Measurements from ENCODE around the gene IRF9.

The IRF9 gene, protein sequence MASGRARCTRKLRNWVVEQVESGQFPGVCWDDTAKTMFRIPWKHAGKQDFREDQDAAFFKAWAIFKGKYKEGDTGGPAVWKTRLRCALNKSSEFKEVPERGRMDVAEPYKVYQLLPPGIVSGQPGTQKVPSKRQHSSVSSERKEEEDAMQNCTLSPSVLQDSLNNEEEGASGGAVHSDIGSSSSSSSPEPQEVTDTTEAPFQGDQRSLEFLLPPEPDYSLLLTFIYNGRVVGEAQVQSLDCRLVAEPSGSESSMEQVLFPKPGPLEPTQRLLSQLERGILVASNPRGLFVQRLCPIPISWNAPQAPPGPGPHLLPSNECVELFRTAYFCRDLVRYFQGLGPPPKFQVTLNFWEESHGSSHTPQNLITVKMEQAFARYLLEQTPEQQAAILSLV

DNA sequence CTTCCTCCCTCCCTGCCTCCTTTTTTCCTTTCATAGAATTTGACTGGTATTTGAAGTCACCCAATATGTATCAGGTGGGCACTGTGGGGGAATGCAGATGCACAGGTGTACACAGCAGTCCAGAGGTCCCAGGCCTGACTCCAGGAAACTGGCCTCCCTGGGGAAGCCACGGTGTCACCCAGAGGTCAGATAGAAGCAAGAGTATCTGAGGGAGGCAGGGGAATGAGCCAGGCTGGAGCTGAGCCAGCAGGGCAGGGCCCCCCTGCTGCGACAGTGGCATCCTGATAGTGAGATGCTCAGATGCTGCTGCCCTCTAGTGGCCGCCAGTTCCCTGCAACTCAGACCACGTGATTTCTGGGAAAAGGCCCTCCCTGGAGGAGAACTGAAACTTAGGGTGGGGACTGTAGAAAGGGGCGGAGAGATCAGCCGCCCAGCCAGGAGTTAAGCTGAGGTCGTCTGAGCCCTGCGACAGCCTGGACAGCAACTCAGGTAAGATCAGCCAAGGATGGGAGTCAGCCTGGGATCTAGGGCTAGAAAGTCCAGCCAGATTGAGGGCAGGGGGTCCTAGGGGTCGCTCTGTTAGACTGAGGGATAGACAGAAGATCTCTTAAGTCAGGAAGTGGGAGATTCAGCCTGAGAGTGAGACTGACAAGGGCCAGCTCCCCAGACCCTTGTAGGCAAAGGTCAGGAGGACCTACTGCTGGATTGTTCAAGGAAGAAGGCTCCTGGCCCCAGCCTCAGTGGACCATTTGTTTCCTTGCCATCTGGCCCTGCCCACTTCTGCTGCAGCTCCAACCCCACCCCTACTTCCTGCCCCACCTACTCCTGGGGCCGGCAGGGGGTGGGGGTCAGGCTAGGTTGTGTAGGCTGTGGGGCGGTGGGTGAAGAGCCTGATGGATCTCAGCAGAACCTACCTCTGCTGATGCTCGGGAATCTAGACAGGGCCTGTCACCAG lies at the start of gene IRF9:
TSS of gene IRF9 (plus strand) at position 416 of the 955 bp plus-strand sequence. CDS start 880 bp downstream, outside the sequence.
- H3K27ac ChIP-seq = peak within 1 kb of the TSS; percentile 68
- DNase-seq (ENCODE audit: low read depth, low spot score) = peak; percentile 59

GRCh38 chr14:24113379-24113800 lies 47.7 kb upstream of the IRF9 start:
- no peak for DNase-seq (ENCODE audit: low read depth, low spot score)
- H3K27ac ChIP-seq = peak overlapping the region; percentile 97

DNA sequence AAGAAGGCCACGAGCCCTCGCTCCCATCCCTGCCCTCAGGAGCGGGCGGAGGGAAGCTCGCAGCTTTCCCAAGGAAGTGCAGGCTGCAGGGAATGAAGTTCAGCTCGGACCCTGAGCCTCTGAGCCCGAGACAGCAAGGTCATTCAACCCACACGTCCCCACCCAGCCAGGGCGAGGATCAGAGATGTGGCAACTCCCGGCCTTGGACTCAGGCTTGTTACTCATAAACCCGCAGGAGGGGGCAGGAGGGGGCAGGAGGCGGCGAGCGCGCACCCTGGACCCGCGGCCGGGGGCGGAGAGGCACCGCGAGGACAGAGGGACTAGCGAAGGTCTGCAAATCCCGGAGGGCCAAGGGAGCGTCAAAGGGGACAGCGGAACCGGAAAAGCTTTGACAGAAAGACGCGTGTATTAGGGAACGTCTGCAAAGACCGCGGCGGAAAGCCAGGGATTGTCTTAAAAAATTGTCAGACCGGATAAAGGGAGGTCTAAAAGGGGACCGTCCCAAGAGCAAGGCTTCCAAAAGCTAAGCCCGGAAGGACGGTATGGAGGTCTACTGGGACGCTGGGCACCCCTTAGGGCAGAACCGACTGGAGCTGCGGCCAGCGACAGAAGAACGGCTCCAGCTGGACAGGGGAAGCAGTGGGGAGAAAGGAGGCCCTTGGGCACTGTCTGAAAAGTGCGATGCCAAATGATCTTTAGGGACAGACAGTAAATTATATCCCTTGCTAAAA lies 47.1 kb upstream of the IRF9 start:
- DNase-seq (ENCODE audit: low read depth, low spot score) = peak; percentile 58
- H3K27ac ChIP-seq = peak overlapping the region; percentile 97

DNA sequence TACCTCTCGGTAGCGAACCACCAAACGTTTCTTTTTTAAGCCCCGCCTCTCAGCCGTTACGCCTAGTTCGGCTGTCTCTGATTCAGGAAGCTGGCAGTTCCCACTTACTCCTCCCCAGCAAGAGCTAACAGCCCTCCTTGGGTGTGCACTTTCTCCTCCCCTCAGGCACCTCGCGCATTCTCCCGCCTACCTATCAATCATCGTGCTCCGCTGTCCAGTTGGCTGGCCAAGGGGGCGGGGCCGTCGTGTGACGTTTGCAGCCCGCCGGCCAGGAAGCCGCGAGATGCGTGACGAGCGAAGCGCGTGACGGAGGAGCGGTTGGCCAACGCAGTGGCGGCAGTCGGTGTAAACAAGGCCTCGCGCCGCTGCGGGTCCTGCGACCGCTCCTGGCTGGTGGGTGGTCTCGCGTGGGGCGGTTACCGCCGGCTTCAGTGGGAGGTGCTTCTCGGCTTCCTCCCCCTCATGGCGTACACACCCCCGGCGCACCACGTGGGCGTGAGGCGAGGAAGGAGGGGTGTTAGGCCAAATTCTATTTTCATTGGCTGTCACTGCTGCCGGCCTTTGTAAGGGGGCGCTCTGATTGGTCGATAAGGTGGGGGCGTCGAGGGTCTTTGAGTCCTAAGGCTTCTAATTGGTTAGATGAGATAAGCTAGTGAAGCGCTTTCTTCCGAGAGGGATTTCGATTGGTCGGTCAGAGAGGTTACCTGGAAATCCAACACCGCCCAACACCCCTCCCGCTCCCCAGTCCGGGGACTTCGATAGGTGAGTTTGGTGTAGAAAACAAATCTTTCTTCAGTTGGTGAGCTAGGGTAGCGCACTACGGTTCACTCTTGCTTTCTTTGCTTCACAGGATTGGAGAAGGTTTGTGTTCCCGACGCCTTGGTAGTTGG lies 46.3 kb upstream of the IRF9 start, which contains the start of the genes DCAF11 and NRL:
TSS of gene DCAF11 (plus strand) at position 246 of the 890 bp plus-strand sequence. CDS start 818 bp downstream, outside the sequence.
TSS of gene NRL (minus strand) at position 418 of the 890 bp plus-strand sequence. CDS start 32,101 bp downstream, outside the sequence.
- peak within 1 kb of the TSS; percentile 97 for H3K27ac ChIP-seq
- peak; percentile 99 for DNase-seq (ENCODE audit: low read depth, low spot score)

- DNase-seq (ENCODE audit: low read depth, low spot score) = no peak
- peak overlapping the region; percentile 97 for H3K27ac ChIP-seq
Observed at GRCh38 chr14:24115422-24116127, 45.5 kb upstream of the IRF9 start.

- DNase-seq (ENCODE audit: low read depth, low spot score) = no peak
- H3K27ac ChIP-seq = no peak overlapping the region
Observed at GRCh38 chr14:24116128-24116814, 44.8 kb upstream of the IRF9 start.

DNA sequence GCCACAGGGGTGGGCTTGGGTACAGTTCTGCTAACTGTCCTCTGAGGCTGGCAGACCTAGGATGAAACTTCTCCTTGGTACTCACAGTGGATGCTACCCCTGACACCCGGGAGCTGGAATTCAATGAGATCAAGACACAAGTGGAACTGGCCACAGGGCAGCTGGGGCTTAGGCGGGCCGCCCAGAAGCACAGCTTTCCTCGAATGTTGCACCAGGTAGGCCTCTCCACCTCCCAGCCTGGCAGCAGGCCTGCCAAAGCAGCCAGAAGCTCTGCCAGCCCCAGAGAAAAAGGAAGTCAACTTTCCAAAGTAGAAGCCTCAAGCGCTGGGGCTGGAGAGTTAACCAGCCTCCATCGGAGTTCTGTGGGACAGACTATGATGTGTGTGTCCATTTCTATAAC lies 43.9 kb upstream of the IRF9 start:
- no peak overlapping the region for H3K27ac ChIP-seq
- DNase-seq (ENCODE audit: low read depth, low spot score) = no peak

GRCh38 chr14:24119691-24120090 lies 41.4 kb upstream of the IRF9 start:
- no peak overlapping the region for H3K27ac ChIP-seq
- DNase-seq (ENCODE audit: low read depth, low spot score) = no peak

GRCh38 chr14:24121210-24121609 lies 39.9 kb upstream of the IRF9 start:
- no peak overlapping the region for H3K27ac ChIP-seq
- DNase-seq (ENCODE audit: low read depth, low spot score) = no peak

DNA sequence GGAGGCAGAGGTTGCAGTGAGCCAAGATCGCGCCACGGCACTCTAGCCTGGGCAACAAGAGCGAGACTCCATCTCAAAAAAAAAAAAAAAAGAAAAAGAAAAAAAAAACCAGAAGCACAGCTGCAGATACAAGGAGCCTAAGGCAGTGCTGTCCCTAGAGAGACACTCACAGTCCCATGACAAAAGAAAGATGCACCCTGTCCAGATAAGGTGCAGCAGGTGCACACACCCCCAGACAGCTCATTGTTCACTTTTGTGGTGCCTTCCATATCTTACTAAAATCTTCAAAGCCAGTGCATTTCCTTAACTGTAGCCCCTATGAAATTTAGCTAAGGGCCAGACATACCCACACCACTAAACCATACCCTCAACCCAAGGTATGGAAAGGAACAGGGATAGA lies 38.6 kb upstream of the IRF9 start:
- H3K27ac ChIP-seq = no peak overlapping the region
- DNase-seq (ENCODE audit: low read depth, low spot score) = no peak

DNA sequence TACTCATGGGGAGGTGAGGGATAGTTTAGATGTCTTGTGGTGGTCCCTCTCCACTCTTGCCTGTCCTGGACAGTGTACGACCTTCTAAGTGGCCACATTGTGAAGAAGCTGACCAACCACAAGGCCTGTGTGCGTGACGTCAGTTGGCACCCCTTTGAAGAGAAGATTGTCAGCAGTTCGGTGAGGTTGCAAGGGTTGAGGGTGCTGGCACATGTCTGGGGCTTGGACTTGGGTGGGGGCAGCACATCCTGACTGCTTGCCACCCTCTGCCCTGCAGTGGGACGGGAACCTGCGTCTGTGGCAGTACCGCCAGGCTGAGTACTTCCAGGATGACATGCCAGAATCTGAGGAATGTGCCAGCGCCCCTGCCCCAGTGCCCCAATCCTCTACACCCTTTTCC lies 38.2 kb upstream of the IRF9 start:
- DNase-seq (ENCODE audit: low read depth, low spot score) = no peak
- H3K27ac ChIP-seq = no peak overlapping the region

GRCh38 chr14:24123424-24124417 lies 37.3 kb upstream of the IRF9 start:
- no peak for DNase-seq (ENCODE audit: low read depth, low spot score)
- H3K27ac ChIP-seq = no peak overlapping the region

GRCh38 chr14:24126939-24127338 lies 34.1 kb upstream of the IRF9 start:
- no peak overlapping the region for H3K27ac ChIP-seq
- no peak for DNase-seq (ENCODE audit: low read depth, low spot score)

GRCh38 chr14:24127673-24128072 lies 33.4 kb upstream of the IRF9 start:
- no peak for DNase-seq (ENCODE audit: low read depth, low spot score)
- H3K27ac ChIP-seq = no peak overlapping the region

DNA sequence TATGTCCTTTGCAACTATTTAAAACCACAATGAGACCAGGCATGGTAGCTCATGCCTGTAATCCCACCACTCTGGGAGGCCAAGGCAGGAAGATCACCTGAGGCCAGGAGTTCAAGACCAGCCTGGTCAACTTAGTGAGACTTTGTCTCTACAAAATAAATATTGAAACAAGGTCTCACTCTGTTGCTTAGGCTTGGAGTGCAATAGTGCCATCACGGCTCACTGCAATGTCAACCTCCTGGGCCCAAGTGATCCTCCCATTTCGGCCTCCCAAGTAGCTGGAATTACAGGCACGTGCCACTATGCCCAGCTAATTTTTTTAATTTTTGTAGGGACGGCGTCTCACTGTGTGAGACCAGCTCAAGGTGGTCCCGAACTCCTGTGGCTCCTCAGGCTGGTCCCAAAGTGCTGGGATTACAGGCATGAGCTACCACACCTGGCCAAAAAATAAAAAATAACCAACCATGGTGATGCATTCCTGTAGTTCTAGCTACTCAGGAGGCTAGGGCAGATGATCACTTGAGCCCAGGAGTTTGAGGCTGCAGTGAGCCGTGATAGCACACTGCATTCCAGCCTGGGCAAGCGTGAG lies 31.6 kb upstream of the IRF9 start:
- H3K27ac ChIP-seq = no peak overlapping the region

DNA sequence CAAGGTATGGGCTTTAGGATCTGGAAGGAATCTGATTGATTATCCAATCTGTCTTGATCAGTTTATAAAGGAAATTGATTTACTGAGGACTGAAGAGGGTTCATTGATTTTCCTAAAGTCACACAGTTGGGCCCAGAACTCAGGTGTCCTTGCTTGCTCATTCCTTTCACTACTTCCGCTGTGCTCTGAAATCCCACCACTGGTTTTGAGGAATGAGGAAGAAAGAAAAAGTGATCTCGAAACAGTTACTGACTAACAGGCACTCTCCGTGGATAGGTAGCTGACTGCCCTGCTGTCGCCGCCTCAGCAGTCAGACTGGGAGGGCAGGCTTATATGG lies 30.7 kb upstream of the IRF9 start, which contains the start of gene FITM1:
TSS of gene FITM1 (plus strand) at position 280 of the 337 bp plus-strand sequence. CDS start 905 bp downstream, outside the sequence.
- H3K27ac ChIP-seq = no peak within 1 kb of the TSS
- no peak for DNase-seq (ENCODE audit: low read depth, low spot score)

More for the DNA sequence above, 31.6 kb upstream of the IRF9 start:
- DNase-seq (ENCODE audit: low read depth, low spot score) = no peak

Data from epithelial cell of prostate (primary cell).